H9 (cell line): ENCODE results near the gene ACADS. TPM values are rescaled to one million over a fixed set of nuclear protein-coding genes. Genes with fewer than 3 reads are reported as not detected.

Source experiments
- DNase-seq: peaks from one replicate; pipeline ENCODE4 v3.0.0-alpha.2; 2017
- H2AFZ ChIP-seq: one replicate; pipeline ENCODE4 v1.6.1; 2013; ENCODE audit warnings: mild to moderate bottlenecking, low read length, control low read depth, moderate library complexity
- H2AK5ac ChIP-seq: 2 replicates; pipeline ENCODE4 v1.6.1; 2013; ENCODE audit warnings: low read length, control low read depth, mixed read lengths; ENCODE audit not compliant: insufficient read length
- H2BK120ac ChIP-seq: one replicate; pipeline ENCODE4 v1.6.1; 2013; ENCODE audit warnings: low read depth, mild to moderate bottlenecking, low read length, control low read depth, inconsistent platforms; ENCODE audit not compliant: poor library complexity, severe bottlenecking
- H2BK12ac ChIP-seq: 2 replicates; pipeline ENCODE4 v1.6.1; 2013; ENCODE audit warnings: low read length, control low read depth, mixed read lengths, low read depth; ENCODE audit not compliant: insufficient read length
- H2BK15ac ChIP-seq: 2 replicates; pipeline ENCODE4 v1.6.1; 2013; ENCODE audit warnings: low read depth, low read length, control low read depth
- H2BK20ac ChIP-seq: one replicate; pipeline ENCODE4 v1.6.1; 2013; ENCODE audit warnings: low read depth, mild to moderate bottlenecking, low read length, control low read depth, inconsistent platforms; ENCODE audit not compliant: poor library complexity, severe bottlenecking
- H2BK5ac ChIP-seq: 2 replicates; pipeline ENCODE4 v1.6.1; 2013; ENCODE audit warnings: low read length, control low read depth, mixed read lengths; ENCODE audit not compliant: insufficient read length
- H3K14ac ChIP-seq: 2 replicates; pipeline ENCODE4 v1.6.1; 2013; ENCODE audit warnings: low read length, control low read depth; ENCODE audit not compliant: insufficient read depth
- H3K18ac ChIP-seq: 2 replicates; pipeline ENCODE4 v1.6.1; 2013; ENCODE audit warnings: low read depth, mild to moderate bottlenecking, mixed read lengths, low read length, control low read depth; ENCODE audit not compliant: insufficient read length
- H3K23ac ChIP-seq: 2 replicates; pipeline ENCODE4 v1.6.1; 2013; ENCODE audit warnings: low read length, control low read depth, mixed read lengths, low read depth; ENCODE audit not compliant: insufficient read length
- H3K23me2 ChIP-seq: 2 replicates; pipeline ENCODE4 v1.6.1; 2013; ENCODE audit warnings: low read depth, mild to moderate bottlenecking, mixed read lengths, low read length, control low read depth; ENCODE audit not compliant: insufficient read length, poor library complexity, severe bottlenecking
- H3K27ac ChIP-seq: 2 replicates; pipeline ENCODE4 v1.5.1; 2013; ENCODE audit warnings: low read length, control low read depth, mixed read lengths, low read depth; ENCODE audit not compliant: insufficient read length
- H3K27me3 ChIP-seq: 2 replicates; pipeline ENCODE4 v1.6.1; 2013; ENCODE audit warnings: low read length, control low read depth, inconsistent platforms; ENCODE audit not compliant: insufficient read depth
- H3K4ac ChIP-seq: 2 replicates; pipeline ENCODE4 v1.6.1; 2013; ENCODE audit warnings: low read depth, mild to moderate bottlenecking, control low read depth, inconsistent platforms, low read length, moderate library complexity
- H3K4me1 ChIP-seq: 2 replicates; pipeline ENCODE4 v1.6.1; 2013; ENCODE audit warnings: low read length, control low read depth, inconsistent platforms; ENCODE audit not compliant: insufficient read depth
- H3K4me2 ChIP-seq: 2 replicates; pipeline ENCODE4 v1.6.1; 2013; ENCODE audit warnings: low read length, control low read depth, mixed read lengths; ENCODE audit not compliant: insufficient read length, insufficient read depth
- H3K56ac ChIP-seq: 2 replicates; pipeline ENCODE4 v1.6.1; 2013; ENCODE audit warnings: low read depth, mild to moderate bottlenecking, mixed read lengths, low read length, control low read depth; ENCODE audit not compliant: insufficient read length
- H3K79me1 ChIP-seq: 2 replicates; pipeline ENCODE4 v1.6.1; 2013; ENCODE audit warnings: low read depth, mild to moderate bottlenecking, moderate library complexity, low read length, control low read depth, inconsistent platforms; ENCODE audit not compliant: insufficient read depth, poor library complexity, severe bottlenecking
- H3K79me2 ChIP-seq: 2 replicates; pipeline ENCODE4 v1.6.1; 2013; ENCODE audit warnings: low read length, control low read depth, inconsistent platforms; ENCODE audit not compliant: insufficient read depth
- H3K9ac ChIP-seq: 2 replicates; pipeline ENCODE4 v1.6.1; 2013; ENCODE audit warnings: low read length, control low read depth, mixed read lengths; ENCODE audit not compliant: insufficient read length; ENCODE audit errors: extremely low read depth
- H3K9me3 ChIP-seq: one replicate; pipeline ENCODE4 v1.6.1; 2013; ENCODE audit warnings: low read depth, low read length, inconsistent platforms; ENCODE audit not compliant: control insufficient read depth
- H3T11ph ChIP-seq: one replicate; pipeline ENCODE4 v1.6.1; 2013; ENCODE audit warnings: mild to moderate bottlenecking, low read length, control low read depth, inconsistent platforms
- H4K20me1 ChIP-seq: one replicate; pipeline ENCODE4 v1.6.1; 2013; ENCODE audit not compliant: control insufficient read depth, insufficient read length, insufficient read depth
- H4K5ac ChIP-seq: 2 replicates; pipeline ENCODE4 v1.6.1; 2013; ENCODE audit warnings: low read depth, mild to moderate bottlenecking, mixed read lengths, low read length, control low read depth; ENCODE audit not compliant: insufficient read length
- H4K8ac ChIP-seq: replicated peaks from 2 replicates; pipeline ENCODE4 v1.6.1; 2013; ENCODE audit warnings: low read length, control low read depth, mixed read lengths, low read depth; ENCODE audit not compliant: insufficient read length
- H4K91ac ChIP-seq: 2 replicates; pipeline ENCODE4 v1.6.1; 2013; ENCODE audit warnings: low read depth, mild to moderate bottlenecking, moderate library complexity, mixed read lengths, low read length, control low read depth; ENCODE audit not compliant: insufficient read length
- H3K27ac Mint-ChIP-seq, 3 experiments: 2 replicates in 2 of 3; 3 replicates in 1 of 3; pipeline ENCODE4 v1.8.0; 2020 to 2021; ENCODE audit warnings: mixed read lengths in 3 of 3, mild to moderate bottlenecking in 1 of 3, moderate library complexity in 1 of 3
- H3K27me3 Mint-ChIP-seq: 2 replicates; pipeline ENCODE4 v1.8.0; 2021; ENCODE audit warnings: low read depth, mild to moderate bottlenecking, moderate library complexity, mixed read lengths
- H3K36me3 Mint-ChIP-seq, 3 experiments: 2 replicates in 2 of 3; 3 replicates in 1 of 3; pipeline ENCODE4 v1.8.0; 2020 to 2021; ENCODE audit warnings: low read depth in 3 of 3, mixed read lengths in 3 of 3; ENCODE audit not compliant: insufficient read depth in 1 of 3
- H3K4me1 Mint-ChIP-seq, 2 experiments: 2 replicates each; pipeline ENCODE4 v1.8.0; 2020; ENCODE audit warnings: mixed read lengths in 2 of 2
- H3K4me3 Mint-ChIP-seq, 2 experiments: 2 replicates in 1 of 2; 3 replicates in 1 of 2; pipeline ENCODE4 v1.8.0; 2020 to 2021; ENCODE audit warnings: mild to moderate bottlenecking in 2 of 2, mixed read lengths in 2 of 2, moderate library complexity in 1 of 2
- H3K9me3 Mint-ChIP-seq, 2 experiments: 2 replicates in 1 of 2; 3 replicates in 1 of 2; pipeline ENCODE4 v1.8.0; 2020; ENCODE audit warnings: mild to moderate bottlenecking in 2 of 2, mixed read lengths in 2 of 2, moderate library complexity in 1 of 2
- CTCF ChIP-seq: fragments of 200-600 bp; sonication (generic); conservative IDR thresholded peaks from 3 replicates; pipeline ENCODE4 v1.8.0; 2021; ENCODE audit warnings: antibody characterized with exemption, mild to moderate bottlenecking
- WGBS: extraction: QIAGEN DNeasy Blood & Tissue Kit; methylation state at CpG from one replicate; pipeline ENCODE4 v1.1.7; 2013; ENCODE audit warnings: missing lambda C conversion rate, low lambda C conversion rate, mixed read lengths; ENCODE audit not compliant: insufficient read length; ENCODE audit errors: extremely low coverage; 5-methylcytosine and 5-hydroxymethylcytosine counted together
- total RNA-seq: library from RNA; stranded (reverse); gene quantifications from 2 replicates; pipeline ENCODE4 v1.2.1, GENCODE V29; 2021

ACADS gene
- total RNA-seq, 1 experiment from 2014 or later = 8.3 TPM

GRCh38 chr12:120700886-120701285 lies 24.7 kb upstream of the ACADS start:
- Histone ChIP-seq H3K23ac (no peak overlapping the region), H3K9ac (no peak overlapping the region), H3K4ac (no peak overlapping the region), H3K79me2 (no peaks in the 10 kb centered on the region), H3K27ac (no peak overlapping the region), H3K79me1 (no peaks in the 10 kb centered on the region), H2AK5ac (no peak overlapping the region), H4K91ac (no peak overlapping the region), H3K56ac (no peak overlapping the region), H2BK12ac (no peak overlapping the region), H4K8ac (no peak overlapping the region), H3K4me2 (no peak overlapping the region), H3T11ph (no peak overlapping the region), H4K5ac (no peak overlapping the region), H2BK5ac (no peak overlapping the region), H2BK120ac (no peak overlapping the region), H3K9me3 (no peaks in the 10 kb centered on the region), H3K18ac (no peak overlapping the region), H3K4me1 (no peaks in the 10 kb centered on the region), H2BK20ac (no peak overlapping the region), H2AFZ (no peak overlapping the region), H3K27me3 (no peaks in the 10 kb centered on the region), H2BK15ac (no peak overlapping the region), H3K14ac (no peak overlapping the region), H4K20me1 (no peaks in the 10 kb centered on the region), H3K23me2 (no peaks in the 10 kb centered on the region)
- H3K9me3 Mint-ChIP-seq = no peaks in the 10 kb centered on the region
- no peak for DNase-seq
- WGBS = no CpG with 5 or more reads among the region's 5 CpGs
- no peaks in the 10 kb centered on the region for H3K4me1 Mint-ChIP-seq
- H3K27me3 Mint-ChIP-seq = no peaks in the 10 kb centered on the region
- peak overlapping the region in 1 of 3 experiments; percentile 2; a peak in 1 of 7 replicates for H3K27ac Mint-ChIP-seq
- TF ChIP-seq CTCF = no peak
- no peak overlapping the region for H3K4me3 Mint-ChIP-seq
- peaks cover 41 to 69% (median 63%) of the 10 kb centered on the region in 3 experiments; a peak in 6 of 7 replicates for H3K36me3 Mint-ChIP-seq
